B cell (primary cell): Measurements from ENCODE around the gene PPP2R3A.

ENCODE experiments used
- EZH2 ChIP-seq: IDR thresholded peaks from 2 replicates; pipeline ENCODE4 v1.6.1; 2012; ENCODE audit warnings: borderline replicate concordance, low read depth, mild to moderate bottlenecking, moderate library complexity, low read length; ENCODE audit not compliant: insufficient read depth, poor library complexity, severe bottlenecking
- TF ChIP-seq, protein P1 (sequence below): fragments of 200-600 bp; IDR thresholded peaks from one replicate; pipeline ENCODE4 v1.8.0; 2022; ENCODE audit warnings: antibody characterized with exemption, mild to moderate bottlenecking

DNA sequence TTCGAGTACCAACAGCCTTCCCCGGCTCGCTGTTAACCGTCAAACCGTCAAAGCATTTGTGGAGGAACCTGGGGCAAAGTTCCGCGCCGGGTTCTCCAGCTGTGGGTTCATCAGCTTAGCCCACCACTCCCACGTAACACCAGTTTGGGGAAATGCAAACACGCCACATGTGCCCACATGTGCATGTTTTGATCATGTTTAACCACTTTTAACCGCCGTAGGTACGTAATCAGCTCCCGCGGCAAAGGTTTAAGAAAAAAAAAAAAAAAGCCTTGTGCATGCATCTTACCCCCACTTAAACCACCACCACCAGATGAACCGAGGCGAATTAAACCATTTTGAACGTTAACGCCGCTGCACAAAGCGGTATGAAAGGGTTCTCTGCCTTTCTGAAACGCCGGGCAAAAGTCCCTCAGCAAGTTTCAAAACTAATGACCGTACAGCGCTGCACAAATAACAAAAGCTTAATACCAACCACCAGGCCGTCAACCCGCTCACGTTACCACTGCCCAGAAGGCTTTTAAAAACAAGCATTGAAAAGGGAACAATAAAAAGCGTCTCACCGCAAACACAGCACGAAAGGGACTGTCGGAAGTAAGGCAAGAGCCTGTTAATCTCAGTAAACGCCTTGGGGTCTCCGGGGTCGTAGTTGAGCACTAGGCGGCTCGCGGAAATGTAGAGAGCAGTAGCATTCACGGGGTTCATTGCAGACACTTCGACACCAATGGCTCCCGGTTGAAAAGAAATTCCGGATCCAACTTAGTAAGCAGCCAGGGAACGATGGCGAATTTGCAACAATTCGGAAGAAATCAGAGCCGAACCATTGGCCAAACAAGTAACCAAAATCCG, 229.1 kb downstream of the PPP2R3A start:
- TF ChIP-seq, protein P1, sequence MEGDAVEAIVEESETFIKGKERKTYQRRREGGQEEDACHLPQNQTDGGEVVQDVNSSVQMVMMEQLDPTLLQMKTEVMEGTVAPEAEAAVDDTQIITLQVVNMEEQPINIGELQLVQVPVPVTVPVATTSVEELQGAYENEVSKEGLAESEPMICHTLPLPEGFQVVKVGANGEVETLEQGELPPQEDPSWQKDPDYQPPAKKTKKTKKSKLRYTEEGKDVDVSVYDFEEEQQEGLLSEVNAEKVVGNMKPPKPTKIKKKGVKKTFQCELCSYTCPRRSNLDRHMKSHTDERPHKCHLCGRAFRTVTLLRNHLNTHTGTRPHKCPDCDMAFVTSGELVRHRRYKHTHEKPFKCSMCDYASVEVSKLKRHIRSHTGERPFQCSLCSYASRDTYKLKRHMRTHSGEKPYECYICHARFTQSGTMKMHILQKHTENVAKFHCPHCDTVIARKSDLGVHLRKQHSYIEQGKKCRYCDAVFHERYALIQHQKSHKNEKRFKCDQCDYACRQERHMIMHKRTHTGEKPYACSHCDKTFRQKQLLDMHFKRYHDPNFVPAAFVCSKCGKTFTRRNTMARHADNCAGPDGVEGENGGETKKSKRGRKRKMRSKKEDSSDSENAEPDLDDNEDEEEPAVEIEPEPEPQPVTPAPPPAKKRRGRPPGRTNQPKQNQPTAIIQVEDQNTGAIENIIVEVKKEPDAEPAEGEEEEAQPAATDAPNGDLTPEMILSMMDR = no peak
- TF ChIP-seq EZH2 = no peak
